ENCODE measurements around the gene PLAAT3.

DNA sequence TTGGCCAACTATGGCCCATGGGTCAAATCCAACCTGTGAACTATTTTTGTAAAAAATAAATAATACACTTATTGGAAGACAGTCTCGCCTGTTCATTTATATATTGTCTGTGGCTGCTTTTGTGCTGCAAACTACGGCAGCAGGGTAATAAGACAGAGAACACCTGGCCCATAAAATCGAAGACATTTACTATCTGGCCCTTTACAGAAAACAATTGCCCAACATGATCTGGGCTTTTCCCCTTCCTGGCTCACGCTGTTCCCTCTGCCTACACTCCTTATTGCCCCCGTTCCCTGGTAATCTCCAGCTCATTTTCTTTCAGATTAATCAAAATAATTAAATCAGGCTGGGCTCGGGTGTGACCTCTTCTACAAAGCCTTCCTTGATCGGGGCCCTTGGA lies 56.7 kb downstream of the PLAAT3 start:
- TF ChIP-seq PAX5 (IDR thresholded peaks at IDR 0.05; ENCODE audit: insufficient read depth, low read length, severe bottlenecking) (no peak), POLR2AphosphoS5 (IDR thresholded peaks at IDR 0.05; ENCODE audit: low read depth, low read length) (no peak), TAF1 (IDR thresholded peaks at IDR 0.05; ENCODE audit: low read depth, low read length) (no peak), POLR2A (IDR thresholded peaks at IDR 0.05; ENCODE audit: low read depth, low read length) (no peak)

All from GM12891 (cell line).